CD4-positive, alpha-beta T cell treated with Interleukin-10 for 1 hour (primary cell): ENCODE results near the gene GP1BB.
"Not testable (repeated sequence)": the region's sequence is repeated elsewhere in the genome, so short reads cannot be mapped to it uniquely, and the experiment has no call there.

Experiments used
- DNase-seq: peaks from one replicate; pipeline ENCODE4 v3.0.0-alpha.2; 2020

The GP1BB gene

DNA sequence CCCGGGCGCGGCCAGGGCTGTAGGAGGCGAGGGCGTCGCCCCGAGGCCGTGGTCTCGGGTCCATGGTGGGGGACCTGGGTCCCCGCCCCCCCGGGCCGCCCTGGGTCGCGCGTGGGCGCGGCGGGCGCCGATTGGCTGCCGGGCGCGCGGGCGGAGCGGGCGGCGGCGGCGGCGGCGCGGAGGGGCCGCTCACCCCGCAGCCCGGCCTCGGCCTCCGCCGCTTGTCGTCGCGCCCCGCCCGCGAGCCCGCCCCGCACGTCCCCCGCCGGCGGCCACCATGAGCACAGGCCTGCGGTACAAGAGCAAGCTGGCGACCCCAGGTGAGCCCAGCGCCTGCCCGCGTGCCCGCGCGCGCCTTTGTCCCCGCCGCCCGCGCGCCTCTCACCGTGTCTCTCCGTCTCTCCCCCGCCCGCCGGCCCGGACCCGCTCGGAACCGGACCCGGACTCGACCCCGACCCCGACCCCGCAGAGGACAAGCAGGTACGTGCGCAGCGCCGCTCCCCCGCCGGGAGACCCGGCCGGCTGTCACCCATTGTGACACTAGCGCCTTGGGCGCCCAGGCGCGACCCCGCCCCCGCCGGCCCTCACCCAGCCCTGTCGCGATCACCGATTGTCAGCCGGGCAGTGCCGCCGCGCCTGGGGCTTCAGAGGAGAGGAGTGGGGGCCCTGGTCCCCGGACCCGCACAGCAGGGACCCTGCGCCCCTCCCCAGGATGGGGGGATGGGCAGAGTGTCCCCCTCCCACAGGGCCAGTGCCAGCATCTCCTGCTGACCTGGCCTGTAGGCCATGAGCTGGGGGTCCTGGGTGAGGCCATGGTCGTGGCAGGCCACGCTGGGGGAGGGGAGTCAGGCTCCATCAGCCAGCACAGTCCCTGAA lies 8.8 kb upstream of the GP1BB start, which contains the start of gene SEPTIN5:
Gene SEPTIN5, plus strand, starts transcription at position 192 of the 876 bp plus-strand sequence. Its CDS starts 86 bp downstream, at position 278.
- no peak for DNase-seq

GRCh38 chr22:19715188-19715930 lies 8.0 kb upstream of the GP1BB start:
- no peak for DNase-seq

DNA sequence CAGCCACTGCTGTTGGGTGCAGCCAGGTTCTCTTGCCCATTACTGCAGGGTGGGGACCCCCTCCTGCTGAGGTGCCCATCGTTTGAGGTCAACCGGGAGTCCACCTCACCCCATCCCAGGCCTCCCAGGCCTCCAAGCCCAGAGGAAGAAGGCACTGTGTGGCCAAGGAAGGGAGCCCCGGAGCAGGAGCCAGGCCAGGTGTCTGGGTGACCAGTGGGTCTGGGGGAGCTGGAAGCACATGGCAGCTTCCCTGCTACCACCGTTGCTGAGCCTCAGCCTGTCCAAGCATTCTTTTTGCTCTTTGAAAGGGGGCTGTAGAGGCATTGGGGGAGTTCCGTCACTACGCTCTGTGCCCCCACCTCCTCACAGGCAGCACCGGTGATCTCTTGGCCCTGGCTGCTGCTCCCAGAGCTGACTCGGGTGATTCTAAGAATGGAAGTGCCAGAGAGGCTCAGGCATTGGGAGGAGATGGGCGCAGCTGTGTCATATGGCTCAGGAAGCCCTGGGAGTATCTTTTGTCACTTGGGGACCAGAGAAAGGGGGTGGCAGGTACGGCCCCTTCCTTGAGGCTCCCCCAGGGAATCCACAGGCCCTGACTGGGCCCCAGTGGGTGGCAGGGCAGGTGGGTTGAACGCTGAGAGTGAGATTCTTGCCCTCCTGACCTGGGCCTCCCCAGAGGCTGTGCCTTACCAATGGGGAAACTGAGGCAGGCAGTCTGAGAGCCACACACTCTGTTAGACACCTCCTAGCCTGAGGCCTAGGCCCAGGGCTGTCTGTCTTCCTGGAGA lies 7.1 kb upstream of the GP1BB start:
- DNase-seq, result no peak

- no peak for DNase-seq
These were observed 6.6 kb upstream of the GP1BB start for GRCh38 chr22:19716829-19717105.

- no peak for DNase-seq
These were observed 6.2 kb upstream of the GP1BB start for GRCh38 chr22:19717181-19717580.

DNA sequence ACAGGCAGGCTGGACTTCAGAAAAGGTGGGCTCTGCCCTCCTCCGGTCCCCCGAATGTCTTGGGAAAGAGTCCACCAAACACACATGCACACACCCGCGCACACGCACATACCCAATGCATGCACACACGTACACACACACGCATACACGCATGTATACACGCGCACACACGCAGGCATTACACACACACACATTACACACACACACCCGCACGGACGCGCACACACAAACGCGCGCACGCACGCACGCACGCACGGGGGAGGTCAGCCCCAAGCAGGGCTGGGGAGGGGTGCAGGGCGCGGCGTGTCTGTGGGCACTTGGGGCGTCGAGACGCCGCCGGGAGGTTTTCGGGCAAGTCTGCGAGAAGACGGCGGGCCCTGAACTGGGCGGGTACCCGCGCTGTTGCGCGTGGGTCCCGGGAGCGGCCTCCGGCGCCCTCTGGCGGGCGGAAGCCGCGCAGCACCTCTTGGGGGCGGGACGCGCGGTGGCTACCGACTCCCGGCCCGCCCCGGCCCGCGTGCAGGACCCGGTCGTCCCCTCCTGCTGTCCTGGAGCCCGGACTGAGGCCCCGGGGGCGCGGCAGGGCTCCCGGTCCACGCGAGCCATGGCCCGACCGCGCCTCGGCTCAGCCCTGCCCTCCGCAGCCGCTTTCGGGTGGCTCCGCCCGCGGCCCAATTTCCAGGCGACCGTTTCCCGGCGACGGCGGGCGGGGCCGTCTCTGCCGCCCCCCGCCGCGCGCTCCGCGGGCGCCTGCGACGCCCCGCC lies 5.5 kb upstream of the GP1BB start:
- peak; percentile 83 for DNase-seq

- no peak for DNase-seq
These were observed 4.8 kb upstream of the GP1BB start for GRCh38 chr22:19718456-19719049.

GRCh38 chr22:19719050-19719482 lies 4.3 kb upstream of the GP1BB start:
- DNase-seq, result no peak

DNA sequence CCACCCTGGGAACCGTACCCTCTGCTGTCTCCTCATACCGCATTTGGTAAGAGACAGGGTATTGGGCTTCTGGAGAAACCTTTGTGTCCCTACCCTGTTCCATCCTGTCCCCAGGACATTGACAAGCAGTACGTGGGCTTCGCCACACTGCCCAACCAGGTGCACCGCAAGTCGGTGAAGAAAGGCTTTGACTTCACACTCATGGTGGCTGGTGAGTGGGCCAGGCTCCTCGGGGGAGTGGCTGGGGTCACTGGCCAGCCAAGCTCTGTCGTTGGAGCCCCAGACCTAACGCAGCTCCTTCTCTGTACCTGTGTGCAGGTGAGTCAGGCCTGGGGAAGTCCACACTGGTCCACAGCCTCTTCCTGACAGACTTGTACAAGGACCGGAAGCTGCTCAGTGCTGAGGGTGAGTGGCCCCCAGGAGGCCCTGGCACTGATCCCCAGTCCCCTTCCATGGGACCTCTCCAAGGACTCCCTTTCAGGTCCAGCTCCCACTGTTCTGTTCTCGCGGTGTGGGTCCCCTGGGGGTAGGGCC lies 3.8 kb upstream of the GP1BB start:
- DNase-seq, result no peak

- no peak for DNase-seq
These were observed 3.0 kb upstream of the GP1BB start for GRCh38 chr22:19720150-19720827.

- DNase-seq, result no peak
These were observed 2.4 kb upstream of the GP1BB start for GRCh38 chr22:19720999-19721329.

DNA sequence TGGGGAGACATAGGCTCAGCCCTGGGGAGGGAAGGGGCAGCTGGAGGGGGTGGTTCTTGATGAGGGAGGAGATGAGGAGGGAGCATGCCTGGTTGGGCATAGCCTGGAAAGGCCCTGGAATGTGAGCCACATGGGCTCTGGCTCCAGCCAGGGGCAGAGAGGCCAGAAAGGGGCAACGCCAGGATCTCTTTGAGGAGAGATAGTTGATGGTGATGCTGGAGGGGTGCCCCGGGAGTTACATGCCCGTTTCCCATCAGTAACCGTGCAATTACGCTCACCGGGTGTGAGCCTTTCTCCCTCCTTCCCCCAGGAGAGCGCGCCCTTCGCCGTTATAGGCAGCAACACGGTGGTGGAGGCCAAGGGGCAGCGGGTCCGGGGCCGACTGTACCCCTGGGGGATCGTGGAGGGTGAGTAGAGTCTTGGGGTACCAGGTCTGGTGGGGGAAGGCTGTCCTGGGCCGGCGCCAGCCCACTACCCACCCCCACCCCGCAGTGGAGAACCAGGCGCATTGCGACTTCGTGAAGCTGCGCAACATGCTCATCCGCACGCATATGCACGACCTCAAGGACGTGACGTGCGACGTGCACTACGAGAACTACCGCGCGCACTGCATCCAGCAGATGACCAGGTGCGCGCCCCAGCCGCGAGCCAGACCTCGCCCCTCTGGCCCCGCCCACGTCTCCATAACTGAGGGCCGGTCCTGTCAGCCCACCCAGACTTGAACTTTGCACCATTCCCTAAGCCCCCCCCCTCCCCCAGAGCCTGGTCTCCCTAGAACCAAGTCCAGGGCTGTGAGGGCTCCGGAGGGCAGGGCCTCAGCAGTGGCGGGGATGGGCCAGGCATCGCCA lies 1.8 kb upstream of the GP1BB start:
- no peak for DNase-seq

DNA sequence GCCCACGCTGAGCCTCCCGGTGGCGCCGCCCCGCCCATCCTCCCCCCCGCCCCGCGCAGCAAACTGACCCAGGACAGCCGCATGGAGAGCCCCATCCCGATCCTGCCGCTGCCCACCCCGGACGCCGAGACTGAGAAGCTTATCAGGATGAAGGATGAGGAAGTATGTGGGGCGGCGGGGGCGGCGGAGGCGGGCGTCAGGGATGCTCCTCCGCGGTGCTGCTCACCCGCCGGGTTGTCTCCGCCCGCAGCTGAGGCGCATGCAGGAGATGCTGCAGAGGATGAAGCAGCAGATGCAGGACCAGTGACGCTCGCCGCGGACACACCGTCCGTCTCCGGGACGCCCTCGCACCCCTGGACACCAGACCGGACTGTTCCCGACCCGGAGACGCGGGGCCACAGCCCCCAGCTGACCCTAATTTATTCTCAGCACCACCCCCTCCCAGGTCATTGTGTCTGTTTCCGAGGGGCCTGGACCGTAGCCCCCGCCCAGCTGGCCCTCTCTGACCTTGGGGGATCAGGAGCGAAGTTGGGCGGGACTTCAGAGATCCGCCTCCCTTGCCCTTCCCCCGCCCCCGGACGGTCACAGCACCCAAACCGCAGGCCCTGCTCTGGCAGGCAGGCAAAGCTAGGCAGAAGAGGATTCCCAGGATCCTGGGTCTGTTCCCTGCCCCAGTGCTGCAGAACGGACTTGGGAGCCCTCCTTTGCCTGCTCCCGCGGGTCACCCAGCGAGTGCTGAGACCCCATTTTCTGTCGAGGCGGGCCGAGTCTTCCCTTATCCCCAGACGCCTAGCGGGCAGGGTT lies 959 bp upstream of the GP1BB start:
- DNase-seq, result no peak

DNA sequence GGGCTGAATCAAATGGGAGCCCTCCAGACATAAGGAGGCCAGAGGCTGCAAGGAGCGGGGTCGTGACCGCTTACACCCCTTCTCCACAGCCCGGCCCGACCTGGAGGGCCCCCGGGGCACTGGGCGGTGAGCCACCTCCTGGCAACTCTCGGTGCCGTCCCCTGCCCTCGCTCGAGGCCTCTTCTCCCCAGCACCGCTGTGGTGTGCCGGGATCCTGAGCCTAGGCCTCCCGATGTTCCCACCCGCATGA lies 432 bp upstream of the GP1BB start:
- DNase-seq, result no peak

DNA sequence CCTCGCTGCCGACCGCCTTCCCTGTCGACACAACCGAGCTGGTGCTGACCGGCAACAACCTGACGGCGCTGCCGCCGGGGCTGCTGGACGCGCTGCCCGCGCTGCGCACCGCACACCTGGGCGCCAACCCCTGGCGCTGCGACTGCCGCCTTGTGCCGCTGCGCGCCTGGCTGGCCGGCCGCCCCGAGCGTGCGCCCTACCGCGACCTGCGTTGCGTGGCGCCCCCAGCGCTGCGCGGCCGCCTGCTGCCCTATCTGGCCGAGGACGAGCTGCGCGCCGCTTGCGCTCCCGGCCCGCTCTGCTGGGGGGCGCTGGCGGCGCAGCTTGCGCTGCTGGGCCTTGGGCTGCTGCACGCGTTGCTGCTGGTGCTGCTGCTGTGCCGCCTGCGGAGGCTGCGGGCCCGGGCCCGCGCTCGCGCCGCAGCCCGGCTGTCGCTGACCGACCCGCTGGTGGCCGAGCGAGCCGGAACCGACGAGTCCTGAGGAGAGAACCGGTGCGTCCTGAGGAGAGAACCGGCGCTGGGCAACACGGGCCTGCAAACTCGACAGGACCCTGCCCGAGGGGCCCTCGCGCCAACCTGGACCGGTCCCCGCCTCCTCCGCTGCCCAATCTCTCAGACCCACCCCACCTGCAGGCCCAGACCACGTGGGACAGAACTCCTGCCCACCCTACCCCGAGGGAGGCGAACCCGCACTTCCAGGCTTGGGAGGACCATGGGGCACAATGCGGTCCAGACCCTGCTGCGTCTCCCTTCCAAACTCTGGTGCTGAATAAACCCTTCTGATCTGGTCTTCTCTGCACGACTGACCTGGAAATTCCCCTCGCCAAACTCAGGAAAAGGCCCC lies 866 bp downstream of the GP1BB start:
- no peak for DNase-seq

DNA sequence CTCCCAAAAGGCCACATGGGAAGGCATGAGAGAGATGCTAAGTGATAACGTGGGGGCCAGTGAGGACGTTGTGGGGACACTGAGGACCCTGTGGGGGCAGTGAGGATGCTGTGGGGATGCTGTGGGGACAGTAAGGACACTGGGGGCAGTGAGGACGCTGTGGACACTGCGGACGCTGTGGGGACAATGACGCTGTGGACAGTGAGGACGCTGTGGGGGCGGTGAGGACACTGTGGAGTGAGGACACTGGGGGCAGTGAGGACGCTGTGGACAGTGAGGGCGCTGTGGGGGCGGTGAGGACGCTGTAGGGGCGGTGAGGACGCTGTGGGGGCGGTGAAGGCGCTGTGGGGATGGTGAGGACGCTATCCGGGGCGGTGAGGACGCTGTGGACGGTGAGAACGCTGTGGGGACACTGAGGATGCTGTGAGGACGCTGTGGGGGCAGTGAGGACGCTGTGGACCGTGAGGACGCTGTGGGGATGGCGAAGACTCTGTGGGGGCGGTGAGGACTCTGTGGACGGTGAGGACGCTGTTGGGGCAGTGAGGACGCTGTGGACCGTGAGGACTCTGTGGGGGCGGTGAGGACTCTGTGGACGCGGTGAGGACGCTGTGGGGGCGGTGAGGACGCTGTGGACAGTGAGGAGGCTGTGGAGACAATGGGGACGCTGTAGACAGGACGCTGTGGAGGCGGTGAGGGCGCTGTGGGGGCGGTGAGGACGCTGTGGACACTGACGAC lies 1.8 kb downstream of the GP1BB start:
- DNase-seq, result no peak

GRCh38 chr22:19726064-19726788 lies 2.9 kb downstream of the GP1BB start:
- not testable (repeated sequence) for DNase-seq
